ENCODE results near the gene CRYBA2. TPM values are rescaled to one million over a fixed set of nuclear protein-coding genes. Genes with fewer than 3 reads are reported as not detected.

Gene CRYBA2
- total RNA-seq, 1 donor, result not detected

- H3K36me3 ChIP-seq (ENCODE audit: insufficient read depth, low read length), result no peaks in the 10 kb centered on the region
Measured at GRCh38 chr2:219000569-219000960, 7.3 kb upstream of the CRYBA2 start.

DNA sequence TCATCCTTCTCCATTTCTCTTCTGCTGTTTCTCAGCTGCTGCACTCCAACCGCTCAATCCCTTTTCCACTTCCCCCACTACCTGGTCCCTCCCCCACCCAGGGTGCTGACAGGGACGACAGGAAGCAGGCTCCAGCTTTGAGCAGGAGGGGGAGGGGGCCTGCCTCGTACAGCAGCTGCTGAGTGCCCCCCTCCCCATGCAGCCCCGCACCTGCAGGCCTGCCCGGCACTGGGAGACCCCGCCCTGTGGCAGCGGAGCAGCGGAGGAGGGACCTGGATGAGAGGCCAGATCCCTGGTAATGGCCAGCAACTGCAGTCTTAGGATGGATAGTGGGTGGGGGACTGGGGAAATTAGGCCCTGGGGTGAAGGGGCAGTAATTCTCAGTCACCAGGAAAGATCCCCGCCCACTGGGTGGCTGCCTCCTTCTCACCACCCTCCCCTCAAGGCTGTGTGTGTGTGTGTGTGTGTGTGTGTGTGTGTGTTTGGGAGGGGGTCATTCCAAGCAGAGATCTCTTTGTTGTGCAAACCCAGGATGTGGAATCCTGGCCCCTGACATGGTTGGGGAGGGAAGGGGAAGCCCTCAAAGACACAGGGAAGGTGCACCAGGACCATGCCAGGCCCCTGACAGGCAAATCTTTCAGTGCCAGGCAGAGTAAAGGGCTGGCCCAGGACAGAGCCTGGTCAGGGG lies 6.8 kb upstream of the CRYBA2 start:
- H3K27me3 ChIP-seq (ENCODE audit: insufficient read depth, low read length), result peaks cover 68% of the 10 kb centered on the region
- TF ChIP-seq CTCF (IDR thresholded peaks at IDR 0.05; ENCODE audit: extremely low read depth, low read depth, low read length), result no peak
- no peak overlapping the region for H3K4me2 ChIP-seq (ENCODE audit: insufficient read depth, low read length)
- H3K27ac ChIP-seq (ENCODE audit: low read depth, low read length), result no peak overlapping the region
- no peaks in the 10 kb centered on the region for H3K79me2 ChIP-seq (ENCODE audit: insufficient read depth, low read length)
- no peaks in the 10 kb centered on the region for H3K36me3 ChIP-seq (ENCODE audit: insufficient read depth, low read length)
- H3K9me3 ChIP-seq (ENCODE audit: low read depth, low read length), result no peaks in the 10 kb centered on the region
- no peak overlapping the region for H2AFZ ChIP-seq (ENCODE audit: low read length)
- peak; percentile 89 for DNase-seq (ENCODE audit: insufficient read length, low spot score, missing footprints)
- H4K20me1 ChIP-seq (ENCODE audit: insufficient read depth, low read length), result peaks cover 5% of the 10 kb centered on the region
- no peak overlapping the region for H3K4me3 ChIP-seq (ENCODE audit: insufficient read depth, low read length)
- H3K4me1 ChIP-seq (ENCODE audit: insufficient read depth, low read length), result no peaks in the 10 kb centered on the region

More at GRCh38 chr2:219000569-219000960, 7.3 kb upstream of the CRYBA2 start:
- no peak overlapping the region for H3K4me2 ChIP-seq (ENCODE audit: insufficient read depth, low read length)
- TF ChIP-seq CTCF (IDR thresholded peaks at IDR 0.05; ENCODE audit: extremely low read depth, low read depth, low read length), result no peak
- peaks cover 68% of the 10 kb centered on the region for H3K27me3 ChIP-seq (ENCODE audit: insufficient read depth, low read length)
- H3K27ac ChIP-seq (ENCODE audit: low read depth, low read length), result no peak overlapping the region
- no peaks in the 10 kb centered on the region for H3K79me2 ChIP-seq (ENCODE audit: insufficient read depth, low read length)
- H2AFZ ChIP-seq (ENCODE audit: low read length), result no peak overlapping the region
- no peaks in the 10 kb centered on the region for H3K9me3 ChIP-seq (ENCODE audit: low read depth, low read length)
- H3K4me3 ChIP-seq (ENCODE audit: insufficient read depth, low read length), result no peak overlapping the region
- peaks cover 2% of the 10 kb centered on the region for H4K20me1 ChIP-seq (ENCODE audit: insufficient read depth, low read length)
- DNase-seq (ENCODE audit: insufficient read length, low spot score, missing footprints), result peak; percentile 82
- H3K4me1 ChIP-seq (ENCODE audit: insufficient read depth, low read length), result no peaks in the 10 kb centered on the region

DNA sequence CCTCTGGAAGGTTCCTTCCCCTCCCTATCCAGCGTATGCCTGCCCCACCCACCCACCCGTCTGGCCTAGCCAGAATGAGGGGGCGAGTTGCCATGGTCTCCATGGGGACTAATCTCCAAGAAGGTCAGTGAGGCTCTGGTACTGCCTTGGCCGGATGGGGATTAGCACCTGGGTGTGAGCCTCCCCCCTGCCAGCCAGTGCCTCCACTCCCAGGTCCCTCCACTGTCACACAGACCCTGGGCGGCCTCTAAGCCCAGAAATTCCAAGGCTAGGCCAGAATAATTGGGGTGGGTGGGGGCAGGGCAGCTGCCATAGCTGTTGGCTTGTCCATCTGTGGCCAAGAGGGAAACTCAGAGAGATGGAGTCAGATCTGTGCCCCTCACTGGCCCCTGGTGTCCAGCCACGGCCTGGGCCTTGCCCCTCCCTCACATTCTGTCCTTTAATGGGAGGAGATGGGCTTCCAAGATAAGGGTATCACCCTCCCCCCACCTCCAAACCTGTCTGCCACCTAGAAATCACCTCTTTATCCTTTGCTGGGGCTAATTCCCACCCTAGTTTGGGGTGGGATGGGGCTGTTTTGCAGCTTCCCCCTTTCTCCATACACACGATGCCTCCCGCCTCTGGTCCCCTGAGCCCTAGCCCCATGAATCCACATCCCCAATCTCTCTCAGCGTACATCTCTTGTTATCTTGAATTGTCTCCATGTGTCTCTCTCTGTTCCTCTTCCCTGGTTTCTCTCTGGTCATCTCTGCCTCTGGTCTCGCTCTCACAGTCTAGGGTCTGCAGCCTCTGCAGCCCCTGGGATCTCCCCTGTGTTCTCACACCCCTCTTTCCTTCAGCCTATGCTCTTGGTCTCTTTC lies 6.0 kb upstream of the CRYBA2 start:
- Histone ChIP-seq H4K20me1 (ENCODE audit: insufficient read depth, low read length) (peaks cover 7% of the 10 kb centered on the region), H3K79me2 (ENCODE audit: insufficient read depth, low read length) (no peaks in the 10 kb centered on the region), H3K9me3 (ENCODE audit: low read depth, low read length) (no peaks in the 10 kb centered on the region), H3K27me3 (ENCODE audit: insufficient read depth, low read length) (peaks cover 68% of the 10 kb centered on the region), H3K4me1 (ENCODE audit: insufficient read depth, low read length) (no peaks in the 10 kb centered on the region), H3K4me2 (ENCODE audit: insufficient read depth, low read length) (no peak overlapping the region), H2AFZ (ENCODE audit: low read length) (no peak overlapping the region), H3K27ac (ENCODE audit: low read depth, low read length) (no peak overlapping the region), H3K36me3 (ENCODE audit: insufficient read depth, low read length) (no peaks in the 10 kb centered on the region), H3K4me3 (ENCODE audit: insufficient read depth, low read length) (no peak overlapping the region)
- peak; percentile 80 for DNase-seq (ENCODE audit: insufficient read length, low spot score, missing footprints)
- TF ChIP-seq CTCF (IDR thresholded peaks at IDR 0.05; ENCODE audit: extremely low read depth, low read depth, low read length), result no peak

GRCh38 chr2:218998414-218999002 lies 5.3 kb upstream of the CRYBA2 start:
- peaks cover 68% of the 10 kb centered on the region for H3K27me3 ChIP-seq (ENCODE audit: insufficient read depth, low read length)
- no peaks in the 10 kb centered on the region for H3K79me2 ChIP-seq (ENCODE audit: insufficient read depth, low read length)
- H2AFZ ChIP-seq (ENCODE audit: low read length), result no peak overlapping the region
- no peaks in the 10 kb centered on the region for H3K9me3 ChIP-seq (ENCODE audit: low read depth, low read length)
- H3K4me1 ChIP-seq (ENCODE audit: insufficient read depth, low read length), result peaks cover 6% of the 10 kb centered on the region
- TF ChIP-seq CTCF (IDR thresholded peaks at IDR 0.05; ENCODE audit: extremely low read depth, low read depth, low read length), result no peak
- no peak overlapping the region for H3K4me2 ChIP-seq (ENCODE audit: insufficient read depth, low read length)
- no peak overlapping the region for H3K27ac ChIP-seq (ENCODE audit: low read depth, low read length)
- peak; percentile 83 for DNase-seq (ENCODE audit: insufficient read length, low spot score, missing footprints)
- H3K36me3 ChIP-seq (ENCODE audit: insufficient read depth, low read length), result no peaks in the 10 kb centered on the region
- no peak overlapping the region for H3K4me3 ChIP-seq (ENCODE audit: insufficient read depth, low read length)
- H4K20me1 ChIP-seq (ENCODE audit: insufficient read depth, low read length), result peaks cover 7% of the 10 kb centered on the region
